Stimulated activated CD4-positive, alpha-beta T cell treated with anti-CD3 and anti-CD28 coated beads, Interleukin-1b, Interleukin-23, amount 100 ng/mL, for 48 hours (primary cell): ENCODE data around the gene HDHD5.

ENCODE experiments used
- DNase-seq: peaks from one replicate; pipeline ENCODE4 v3.0.0-alpha.2; 2020

Gene HDHD5

GRCh38 chr22:17104336-17104935, 54.6 kb downstream of the HDHD5 start:
- DNase-seq, result no peak

GRCh38 chr22:17103351-17103750, 55.7 kb downstream of the HDHD5 start:
- no peak for DNase-seq

- no peak for DNase-seq
These were observed 56.8 kb downstream of the HDHD5 start for GRCh38 chr22:17102297-17102667.

GRCh38 chr22:17101475-17102296, 57.4 kb downstream of the HDHD5 start:
- DNase-seq, result no peak

- DNase-seq, result no peak
These were observed 58.5 kb downstream of the HDHD5 start for GRCh38 chr22:17100621-17101020.

GRCh38 chr22:17098379-17098819, 60.7 kb downstream of the HDHD5 start:
- DNase-seq, result no peak

- DNase-seq, result no peak
These were observed 61.4 kb downstream of the HDHD5 start for GRCh38 chr22:17097701-17098100.

GRCh38 chr22:17097062-17097461, 62.0 kb downstream of the HDHD5 start:
- no peak for DNase-seq

- no peak for DNase-seq
These were observed 63.0 kb downstream of the HDHD5 start for GRCh38 chr22:17096071-17096470.

GRCh38 chr22:17095538-17095937, 63.5 kb downstream of the HDHD5 start:
- no peak for DNase-seq

- no peak for DNase-seq
These were observed 66.0 kb downstream of the HDHD5 start for GRCh38 chr22:17093081-17093480.

- no peak for DNase-seq
These were observed 67.2 kb downstream of the HDHD5 start for GRCh38 chr22:17091851-17092250.

GRCh38 chr22:17090550-17090949, 68.5 kb downstream of the HDHD5 start:
- DNase-seq, result no peak
